Hepatocyte (in vitro differentiated cells): ENCODE data around the gene CEL. TPM values are rescaled to one million over a fixed set of nuclear protein-coding genes. Genes with fewer than 3 reads are reported as not detected.
"Not testable (repeated sequence)": the region's sequence is repeated elsewhere in the genome, so short reads cannot be mapped to it uniquely, and the experiment has no call there.

Experiments
- DNase-seq: peaks from one replicate; pipeline ENCODE4 v3.0.0-alpha.2; 2016; ENCODE audit warnings: low spot score
- H2AFZ ChIP-seq: fragments of 200-600 bp; sonication (generic); 2 replicates; pipeline ENCODE4 v1.6.0; 2016; ENCODE audit warnings: antibody characterized with exemption, mild to moderate bottlenecking
- H3K27ac ChIP-seq: fragments of 200-600 bp; sonication (generic); 2 replicates; pipeline ENCODE4 v1.5.1; 2016; ENCODE audit warnings: mild to moderate bottlenecking
- H3K27me3 ChIP-seq: fragments of 200-600 bp; sonication (generic); 2 replicates; pipeline ENCODE4 v1.6.1; 2016
- H3K36me3 ChIP-seq: fragments of 200-600 bp; sonication (generic); replicated peaks from 2 replicates; pipeline ENCODE4 v1.5.1; 2016; ENCODE audit warnings: low read depth; ENCODE audit not compliant: insufficient read depth
- H3K4me1 ChIP-seq: fragments of 200-600 bp; sonication (generic); 2 replicates; pipeline ENCODE4 v1.5.1; 2016; ENCODE audit warnings: mild to moderate bottlenecking, moderate library complexity; ENCODE audit not compliant: insufficient read depth
- H3K4me2 ChIP-seq: fragments of 200-600 bp; sonication (generic); 2 replicates; pipeline ENCODE4 v1.6.0; 2016
- H3K4me3 ChIP-seq: fragments of 200-600 bp; sonication (generic); 2 replicates; pipeline ENCODE4 v1.5.1; 2016; ENCODE audit warnings: mild to moderate bottlenecking
- H3K79me2 ChIP-seq: fragments of 200-600 bp; sonication (generic); 2 replicates; pipeline ENCODE4 v1.6.0; 2017; ENCODE audit warnings: mild to moderate bottlenecking
- H3K9me2 ChIP-seq: fragments of 200-600 bp; sonication (generic); replicated peaks from 2 replicates; pipeline ENCODE4 v1.6.0; 2017; ENCODE audit warnings: mild to moderate bottlenecking; ENCODE audit not compliant: insufficient read depth
- H3K9me3 ChIP-seq: fragments of 200-600 bp; sonication (generic); 2 replicates; pipeline ENCODE4 v1.5.1; 2016; ENCODE audit warnings: low read depth, mild to moderate bottlenecking
- H4K20me1 ChIP-seq: fragments of 200-600 bp; sonication (generic); 2 replicates; pipeline ENCODE4 v1.6.0; 2016; ENCODE audit warnings: mild to moderate bottlenecking; ENCODE audit not compliant: insufficient read depth, poor library complexity, severe bottlenecking
- CTCF ChIP-seq: fragments of 200-600 bp; sonication (generic); IDR thresholded peaks from 2 replicates; pipeline ENCODE4 v1.5.1; 2016; ENCODE audit warnings: antibody characterized with exemption, mild to moderate bottlenecking; ENCODE audit not compliant: poor library complexity
- EZH2 ChIP-seq: fragments of 200-600 bp; sonication (generic); IDR thresholded peaks from 2 replicates; pipeline ENCODE4 v1.6.1; 2016; ENCODE audit warnings: antibody characterized with exemption, mild to moderate bottlenecking, borderline replicate concordance
- EZH2phosphoT487 ChIP-seq: fragments of 200-600 bp; sonication (generic); IDR thresholded peaks from one replicate; pipeline ENCODE4 v1.6.1; 2018; ENCODE audit warnings: antibody characterized with exemption, mild to moderate bottlenecking, low read depth, moderate library complexity; ENCODE audit not compliant: unreplicated experiment, severe bottlenecking
- WGBS: methylation state at CpG from one replicate; pipeline ENCODE4 v1.1.6; 2016; ENCODE audit warnings: low lambda C conversion rate; ENCODE audit errors: missing lambda C conversion rate; 5-methylcytosine and 5-hydroxymethylcytosine counted together
- polyA plus RNA-seq: library from polyadenylated mRNA; unstranded; fragments of >200 nt; fragmentation: Nextera tagmentation; extraction: Ambion mirVana; gene quantifications from 2 replicates; pipeline ENCODE4 v1.2.1, GENCODE V29; 2016
- total RNA-seq: library from RNA; depleted of rRNA; stranded (reverse); fragments of >200 nt; gene quantifications from 2 replicates; pipeline ENCODE4 v1.2.3, GENCODE V29; 2014

Gene CEL
- total and polyA plus RNA-seq, 2 experiments from 2014 or later = 4.4 to 5.9 TPM

GRCh38 chr9:133040892-133041479 lies 20.8 kb upstream of the CEL start:
- peak; percentile 55 for TF ChIP-seq CTCF
- Histone ChIP-seq H3K79me2 (peaks cover 59% of the 10 kb centered on the region), H4K20me1 (peaks cover 14% of the 10 kb centered on the region)
- H3K9me2 ChIP-seq, H2AFZ ChIP-seq, H3K36me3 ChIP-seq, H3K4me2 ChIP-seq, H3K9me3 ChIP-seq, H3K27ac ChIP-seq, H3K4me3 ChIP-seq, H3K4me1 ChIP-seq, H3K27me3 ChIP-seq: not testable (repeated sequence)
- WGBS = 97% methylated on average over 12 of the region's 12 CpGs
- DNase-seq = peak; percentile 55

- H4K20me1 ChIP-seq = peaks cover 9% of the 10 kb centered on the region
These were observed 19.8 kb upstream of the CEL start for GRCh38 chr9:133041958-133042357.

GRCh38 chr9:133042676-133043075 lies 19.1 kb upstream of the CEL start:
- H3K9me3 ChIP-seq = no peaks in the 10 kb centered on the region
- H3K4me3 ChIP-seq = no peak overlapping the region
- 96% methylated on average over 8 of the region's 8 CpGs for WGBS
- H3K4me2 ChIP-seq = no peak overlapping the region
- no peak for TF ChIP-seq CTCF
- no peak for TF ChIP-seq EZH2phosphoT487
- no peak for TF ChIP-seq EZH2
- no peaks in the 10 kb centered on the region for H3K27me3 ChIP-seq
- peaks cover 9% of the 10 kb centered on the region for H4K20me1 ChIP-seq
- H3K36me3 ChIP-seq = no peaks in the 10 kb centered on the region
- H3K4me1 ChIP-seq = no peaks in the 10 kb centered on the region
- H3K27ac ChIP-seq = no peak overlapping the region
- DNase-seq = no peak
- peaks cover 42% of the 10 kb centered on the region for H3K79me2 ChIP-seq
- H2AFZ ChIP-seq = no peak overlapping the region
- no peaks in the 10 kb centered on the region for H3K9me2 ChIP-seq

More at GRCh38 chr9:133041958-133042357, 19.8 kb upstream of the CEL start:
- no peaks in the 10 kb centered on the region for H3K36me3 ChIP-seq
- TF ChIP-seq CTCF (no peak), EZH2 (no peak), EZH2phosphoT487 (no peak)
- no peak overlapping the region for H3K27ac ChIP-seq
- H3K9me3 ChIP-seq = no peaks in the 10 kb centered on the region
- peaks cover 49% of the 10 kb centered on the region for H3K79me2 ChIP-seq
- no peak overlapping the region for H3K4me3 ChIP-seq
- no peak for DNase-seq
- H2AFZ ChIP-seq = no peak overlapping the region
- WGBS = 95% methylated on average over 9 of the region's 9 CpGs
- H3K9me2 ChIP-seq = no peaks in the 10 kb centered on the region
- H3K4me2 ChIP-seq = no peak overlapping the region
- no peaks in the 10 kb centered on the region for H3K27me3 ChIP-seq
- no peaks in the 10 kb centered on the region for H3K4me1 ChIP-seq
